ENCODE data around the gene MFSD11. TPM values are rescaled to one million over a fixed set of nuclear protein-coding genes. Genes with fewer than 3 reads are reported as not detected.
"Not testable (repeated sequence)": the region's sequence is repeated elsewhere in the genome, so short reads cannot be mapped to it uniquely, and the experiment has no call there.

Gene MFSD11
- total RNA-seq, 1 donor from 2014 or later: 29.6 TPM

GRCh38 chr17:76772842-76773525, 35.1 kb downstream of the MFSD11 start:
- no peak for TF ChIP-seq CTCF (conservative IDR thresholded peaks at IDR 0.05)
- peaks cover 2% of the 10 kb centered on the region for H3K9me3 Mint-ChIP-seq
- peak overlapping the region; percentile 32 for H3K27ac Mint-ChIP-seq (ENCODE audit: unreplicated experiment)
- no peaks in the 10 kb centered on the region for H3K27me3 Mint-ChIP-seq (ENCODE audit: low read depth)
- no peak for DNase-seq (ENCODE audit: low read depth, low spot score)
- no peaks in the 10 kb centered on the region for H3K4me1 Mint-ChIP-seq
- no peak overlapping the region for H3K4me3 Mint-ChIP-seq
- peaks cover 25% of the 10 kb centered on the region for H3K36me3 Mint-ChIP-seq (ENCODE audit: low read depth)

- no peaks in the 10 kb centered on the region for H3K9me3 Mint-ChIP-seq
- H3K4me1 Mint-ChIP-seq: no peaks in the 10 kb centered on the region
- no peaks in the 10 kb centered on the region for H3K27me3 Mint-ChIP-seq (ENCODE audit: low read depth)
- DNase-seq (ENCODE audit: low read depth, low spot score): no peak
- peaks cover 24% of the 10 kb centered on the region for H3K36me3 Mint-ChIP-seq (ENCODE audit: low read depth)
- no peak for TF ChIP-seq CTCF (conservative IDR thresholded peaks at IDR 0.05)
- H3K4me3 Mint-ChIP-seq: no peak overlapping the region
- no peak overlapping the region for H3K27ac Mint-ChIP-seq (ENCODE audit: unreplicated experiment)
Measured at GRCh38 chr17:76775021-76775600, 37.2 kb downstream of the MFSD11 start.

GRCh38 chr17:76781056-76781982, 43.4 kb downstream of the MFSD11 start:
- Mint-ChIP-seq H3K27ac (ENCODE audit: unreplicated experiment) (no peak overlapping the region), H3K4me3 (no peak overlapping the region), H3K36me3 (ENCODE audit: low read depth) (peaks cover 10% of the 10 kb centered on the region), H3K4me1 (peaks cover 5% of the 10 kb centered on the region), H3K27me3 (ENCODE audit: low read depth) (no peaks in the 10 kb centered on the region), H3K9me3 (no peaks in the 10 kb centered on the region)
- DNase-seq (ENCODE audit: low read depth, low spot score): no peak
- TF ChIP-seq CTCF (conservative IDR thresholded peaks at IDR 0.05): no peak

- no peaks in the 10 kb centered on the region for H3K9me3 Mint-ChIP-seq
- no peak for TF ChIP-seq CTCF (conservative IDR thresholded peaks at IDR 0.05)
- no peak overlapping the region for H3K4me3 Mint-ChIP-seq
- no peak overlapping the region for H3K27ac Mint-ChIP-seq (ENCODE audit: unreplicated experiment)
- peaks cover 12% of the 10 kb centered on the region for H3K4me1 Mint-ChIP-seq
- H3K27me3 Mint-ChIP-seq (ENCODE audit: low read depth): no peaks in the 10 kb centered on the region
- peaks cover 9% of the 10 kb centered on the region for H3K36me3 Mint-ChIP-seq (ENCODE audit: low read depth)
- no peak for DNase-seq (ENCODE audit: low read depth, low spot score)
Measured at GRCh38 chr17:76783146-76783545, 45.2 kb downstream of the MFSD11 start.

- TF ChIP-seq CTCF (conservative IDR thresholded peaks at IDR 0.05): no peak
- no peak for DNase-seq (ENCODE audit: low read depth, low spot score)
- H3K27ac Mint-ChIP-seq (ENCODE audit: unreplicated experiment): no peak overlapping the region
- H3K9me3 Mint-ChIP-seq: no peaks in the 10 kb centered on the region
- H3K36me3 Mint-ChIP-seq (ENCODE audit: low read depth): peaks cover 4% of the 10 kb centered on the region
- no peak overlapping the region for H3K4me3 Mint-ChIP-seq
- peaks cover 20% of the 10 kb centered on the region for H3K4me1 Mint-ChIP-seq
- no peaks in the 10 kb centered on the region for H3K27me3 Mint-ChIP-seq (ENCODE audit: low read depth)
Measured at GRCh38 chr17:76784926-76785325, 47.0 kb downstream of the MFSD11 start.

- H3K4me1 Mint-ChIP-seq: peaks cover 33% of the 10 kb centered on the region
- not testable (repeated sequence) for H3K27ac Mint-ChIP-seq (ENCODE audit: unreplicated experiment); H3K9me3 Mint-ChIP-seq; H3K4me3 Mint-ChIP-seq; H3K27me3 Mint-ChIP-seq (ENCODE audit: low read depth); H3K36me3 Mint-ChIP-seq (ENCODE audit: low read depth); DNase-seq (ENCODE audit: low read depth, low spot score)
Measured at GRCh38 chr17:76787866-76788265, 49.9 kb downstream of the MFSD11 start.
